ENCODE data around the gene CD99.

DNA sequence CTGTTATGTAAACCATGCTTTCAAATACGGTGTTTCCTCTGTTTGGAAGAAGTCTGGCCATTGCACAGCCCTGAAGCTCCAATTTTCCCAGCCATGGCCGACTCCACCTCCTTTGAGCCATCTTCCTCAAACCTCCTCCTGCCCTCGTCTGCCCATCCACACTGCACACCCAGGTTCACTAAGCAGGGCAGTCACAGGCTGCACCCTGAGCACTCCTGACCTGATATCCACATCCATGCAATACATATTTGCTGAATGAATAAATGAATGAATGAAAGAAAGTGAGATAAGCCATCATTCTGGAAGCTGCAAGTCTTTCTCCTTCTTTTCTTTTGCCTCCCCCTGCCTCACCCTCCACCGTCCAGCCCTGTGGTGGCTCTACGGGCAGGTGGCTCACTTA is 83.0 kb downstream of the CD99 start:
- TF ChIP-seq, protein P1, sequence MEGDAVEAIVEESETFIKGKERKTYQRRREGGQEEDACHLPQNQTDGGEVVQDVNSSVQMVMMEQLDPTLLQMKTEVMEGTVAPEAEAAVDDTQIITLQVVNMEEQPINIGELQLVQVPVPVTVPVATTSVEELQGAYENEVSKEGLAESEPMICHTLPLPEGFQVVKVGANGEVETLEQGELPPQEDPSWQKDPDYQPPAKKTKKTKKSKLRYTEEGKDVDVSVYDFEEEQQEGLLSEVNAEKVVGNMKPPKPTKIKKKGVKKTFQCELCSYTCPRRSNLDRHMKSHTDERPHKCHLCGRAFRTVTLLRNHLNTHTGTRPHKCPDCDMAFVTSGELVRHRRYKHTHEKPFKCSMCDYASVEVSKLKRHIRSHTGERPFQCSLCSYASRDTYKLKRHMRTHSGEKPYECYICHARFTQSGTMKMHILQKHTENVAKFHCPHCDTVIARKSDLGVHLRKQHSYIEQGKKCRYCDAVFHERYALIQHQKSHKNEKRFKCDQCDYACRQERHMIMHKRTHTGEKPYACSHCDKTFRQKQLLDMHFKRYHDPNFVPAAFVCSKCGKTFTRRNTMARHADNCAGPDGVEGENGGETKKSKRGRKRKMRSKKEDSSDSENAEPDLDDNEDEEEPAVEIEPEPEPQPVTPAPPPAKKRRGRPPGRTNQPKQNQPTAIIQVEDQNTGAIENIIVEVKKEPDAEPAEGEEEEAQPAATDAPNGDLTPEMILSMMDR (IDR thresholded peaks at IDR 0.05), result no peak
- no peak for TF ChIP-seq POLR2A (IDR thresholded peaks at IDR 0.05)
